Activated naive CD8-positive, alpha-beta T cell treated with anti-CD3 and anti-CD28 coated beads, Interleukin-2, amount 10 ng/mL, durations not matched to agents 7 days and 5 days (primary cell): Measurements from ENCODE around the gene SPG7. TPM values are rescaled to one million over a fixed set of nuclear protein-coding genes. Genes with fewer than 3 reads are reported as not detected.
A peak's percentile ranks its signal among the peaks of the same experiment; 100 is the strongest.

ENCODE experiments used
- ATAC-seq: fragments of 150-1000 bp; cut with Tn5 transposase; one replicate; pipeline ENCODE4 v1.10.0; 2021; ENCODE audit warnings: low read depth, moderate library complexity
- POLR2A ChIA-PET: fragments of 350-600 bp; sonication (Branson Sonifier 250); formaldehyde crosslinking; loops from one replicate; lab custom pipeline; 2021; ENCODE audit warnings: antibody characterized with exemption; lab: Charles Lee
- DNase-seq: peaks from one replicate; pipeline ENCODE4 v3.0.0; 2021
- H3K27ac Mint-ChIP-seq: one replicate; pipeline ENCODE4 v1.8.0; 2022; ENCODE audit warnings: mild to moderate bottlenecking, mixed read lengths
- H3K27me3 Mint-ChIP-seq: one replicate; pipeline ENCODE4 v1.8.0; 2022; ENCODE audit warnings: mild to moderate bottlenecking, moderate library complexity, mixed read lengths
- H3K36me3 Mint-ChIP-seq: one replicate; pipeline ENCODE4 v1.8.0; 2021; ENCODE audit warnings: mild to moderate bottlenecking, mixed read lengths
- H3K4me1 Mint-ChIP-seq: one replicate; pipeline ENCODE4 v1.8.0; 2021; ENCODE audit warnings: mixed read lengths
- H3K4me3 Mint-ChIP-seq: one replicate; pipeline ENCODE4 v1.8.0; 2022; ENCODE audit warnings: mild to moderate bottlenecking, moderate library complexity, mixed read lengths
- H3K9me3 Mint-ChIP-seq: one replicate; pipeline ENCODE4 v1.8.0; 2021; ENCODE audit warnings: mixed read lengths
- total RNA-seq, 2 experiments: library from RNA; stranded (reverse); gene quantifications; one replicate each; pipeline ENCODE4 v1.2.3, GENCODE V29; 2021

The SPG7 gene
- total RNA-seq, 2 experiments from 2014 or later = 112 to 113 TPM

GRCh38 chr16:89476379-89476778, 31.8 kb upstream of the SPG7 start:
- ATAC-seq (peak; percentile 23), DNase-seq (no peak)
- POLR2A ChIA-PET = interaction anchor here (0.7 to 1.0 kb wide), 2 partner anchors 9 to 246 kb away, joined by 4 to 5 read pairs; no protein-coding TSS in a partner anchor

GRCh38 chr16:89476811-89477261, 31.4 kb upstream of the SPG7 start:
- Mint-ChIP-seq H3K27me3 (no peaks in the 10 kb centered on the region), H3K9me3 (no peaks in the 10 kb centered on the region), H3K27ac (peak overlapping the region; percentile 4), H3K4me1 (peaks cover 66% of the 10 kb centered on the region), H3K36me3 (peaks cover 28% of the 10 kb centered on the region), H3K4me3 (peak overlapping the region; percentile 35)
- peak; percentile 45 for ATAC-seq
- no peak for DNase-seq
- POLR2A ChIA-PET = interaction anchor here (0.7 to 1.3 kb wide), 4 partner anchors 10 to 245 kb away, joined by 3 to 5 read pairs (median 4); no protein-coding TSS in a partner anchor

More at GRCh38 chr16:89476379-89476778, 31.8 kb upstream of the SPG7 start:
- no peaks in the 10 kb centered on the region for H3K27me3 Mint-ChIP-seq
- H3K9me3 Mint-ChIP-seq = no peaks in the 10 kb centered on the region
- peaks cover 67% of the 10 kb centered on the region for H3K4me1 Mint-ChIP-seq
- H3K4me3 Mint-ChIP-seq = peak overlapping the region; percentile 32
- H3K36me3 Mint-ChIP-seq = peaks cover 27% of the 10 kb centered on the region
- H3K27ac Mint-ChIP-seq = peak overlapping the region; percentile 4

- Mint-ChIP-seq H3K9me3 (no peaks in the 10 kb centered on the region), H3K36me3 (peaks cover 24% of the 10 kb centered on the region), H3K4me3 (peak overlapping the region; percentile 67), H3K27me3 (no peaks in the 10 kb centered on the region), H3K4me1 (peaks cover 65% of the 10 kb centered on the region), H3K27ac (peak overlapping the region; percentile 39)
- POLR2A ChIA-PET = interaction anchor here (0.6 to 0.7 kb wide), 2 partner anchors 185 to 412 kb away, joined by 3 read pairs; no protein-coding TSS in a partner anchor
- ATAC-seq (peak; percentile 29), DNase-seq (peak; percentile 45)
Measured at GRCh38 chr16:89478576-89479221, 29.5 kb upstream of the SPG7 start.

GRCh38 chr16:89481356-89481955, 26.7 kb upstream of the SPG7 start:
- H3K4me3 Mint-ChIP-seq = no peak overlapping the region
- ATAC-seq = no peak
- H3K4me1 Mint-ChIP-seq = peaks cover 73% of the 10 kb centered on the region
- H3K36me3 Mint-ChIP-seq = peaks cover 19% of the 10 kb centered on the region
- no peaks in the 10 kb centered on the region for H3K27me3 Mint-ChIP-seq
- POLR2A ChIA-PET = no interaction called here
- H3K27ac Mint-ChIP-seq = peak overlapping the region; percentile 35
- no peaks in the 10 kb centered on the region for H3K9me3 Mint-ChIP-seq
- no peak for DNase-seq

- Mint-ChIP-seq H3K4me3 (peak overlapping the region; percentile 57), H3K9me3 (no peaks in the 10 kb centered on the region), H3K4me1 (peaks cover 71% of the 10 kb centered on the region), H3K36me3 (peaks cover 21% of the 10 kb centered on the region), H3K27ac (peak overlapping the region; percentile 49), H3K27me3 (no peaks in the 10 kb centered on the region)
- DNase-seq = no peak
- POLR2A ChIA-PET = interaction anchor here (0.6 kb wide), 1 partner anchor 25 kb away, joined by 7 read pairs; no protein-coding TSS in a partner anchor
- ATAC-seq = no peak
Measured at GRCh38 chr16:89482150-89482816, 25.9 kb upstream of the SPG7 start.

GRCh38 chr16:89482817-89483205, 25.4 kb upstream of the SPG7 start:
- DNase-seq (no peak), ATAC-seq (no peak)
- H3K9me3 Mint-ChIP-seq = no peaks in the 10 kb centered on the region
- H3K36me3 Mint-ChIP-seq = peaks cover 22% of the 10 kb centered on the region
- POLR2A ChIA-PET = interaction anchor here (0.8 to 1.4 kb wide), 2 partner anchors 8 to 11 kb away, joined by 3 to 5 read pairs; no protein-coding TSS in a partner anchor
- peaks cover 73% of the 10 kb centered on the region for H3K4me1 Mint-ChIP-seq
- no peaks in the 10 kb centered on the region for H3K27me3 Mint-ChIP-seq
- peak overlapping the region; percentile 55 for H3K27ac Mint-ChIP-seq
- H3K4me3 Mint-ChIP-seq = peak overlapping the region; percentile 57

GRCh38 chr16:89484041-89484501, 24.1 kb upstream of the SPG7 start:
- Mint-ChIP-seq H3K4me1 (peaks cover 72% of the 10 kb centered on the region), H3K27me3 (no peaks in the 10 kb centered on the region), H3K27ac (peak overlapping the region; percentile 72), H3K4me3 (peak overlapping the region; percentile 76), H3K36me3 (peaks cover 29% of the 10 kb centered on the region), H3K9me3 (no peaks in the 10 kb centered on the region)
- DNase-seq (no peak), ATAC-seq (peak; percentile 46)
- POLR2A ChIA-PET = interaction anchor here (0.6 to 1.6 kb wide), 9 partner anchors 13 to 244 kb away, joined by 3 to 6 read pairs (median 4); partner anchors contain the start of gene SPG7

- peaks cover 70% of the 10 kb centered on the region for H3K4me1 Mint-ChIP-seq
Measured at GRCh38 chr16:89484923-89485679, 23.1 kb upstream of the SPG7 start.

GRCh38 chr16:89485701-89486246, 22.4 kb upstream of the SPG7 start:
- H3K27ac Mint-ChIP-seq = peak overlapping the region; percentile 72

More at GRCh38 chr16:89484923-89485679, 23.1 kb upstream of the SPG7 start:
- no peak for DNase-seq
- POLR2A ChIA-PET = interaction anchor here (0.7 to 1.6 kb wide), 11 partner anchors 12 to 215 kb away, joined by 3 to 6 read pairs (median 3); partner anchors contain the start of gene SPG7
- ATAC-seq = no peak
- Mint-ChIP-seq H3K27me3 (no peaks in the 10 kb centered on the region), H3K9me3 (no peaks in the 10 kb centered on the region), H3K36me3 (peaks cover 30% of the 10 kb centered on the region), H3K27ac (peak overlapping the region; percentile 72), H3K4me3 (peak overlapping the region; percentile 76)

GRCh38 chr16:89489040-89489897, 18.9 kb upstream of the SPG7 start:
- DNase-seq = peak; percentile 80
- peak; percentile 34 for ATAC-seq
- Mint-ChIP-seq H3K36me3 (peaks cover 14% of the 10 kb centered on the region), H3K4me3 (peak overlapping the region; percentile 92), H3K27ac (peak overlapping the region; percentile 95), H3K27me3 (no peaks in the 10 kb centered on the region), H3K4me1 (peaks cover 51% of the 10 kb centered on the region), H3K9me3 (no peaks in the 10 kb centered on the region)
- POLR2A ChIA-PET = interaction anchor here (0.6 to 5.9 kb wide), 20 partner anchors 12 to 384 kb away, joined by 3 to 88 read pairs (median 4); partner anchors contain the start of genes SPG7 and TCF25

More at GRCh38 chr16:89485701-89486246, 22.4 kb upstream of the SPG7 start:
- POLR2A ChIA-PET = interaction anchor here (0.6 to 1.5 kb wide), 9 partner anchors 13 to 214 kb away, joined by 3 to 6 read pairs (median 3); partner anchors contain the start of gene SPG7
- Mint-ChIP-seq H3K27me3 (no peaks in the 10 kb centered on the region), H3K4me3 (peak overlapping the region; percentile 76), H3K4me1 (peaks cover 67% of the 10 kb centered on the region), H3K36me3 (peaks cover 30% of the 10 kb centered on the region), H3K9me3 (no peaks in the 10 kb centered on the region)
- no peak for ATAC-seq
- DNase-seq = no peak

GRCh38 chr16:89489898-89490438, 18.2 kb upstream of the SPG7 start:
- DNase-seq (no peak), ATAC-seq (no peak)
- Mint-ChIP-seq H3K4me1 (peaks cover 44% of the 10 kb centered on the region), H3K27me3 (no peaks in the 10 kb centered on the region), H3K9me3 (no peaks in the 10 kb centered on the region), H3K27ac (no peak overlapping the region), H3K36me3 (peaks cover 14% of the 10 kb centered on the region), H3K4me3 (no peak overlapping the region)
- POLR2A ChIA-PET = interaction anchor here (0.8 to 5.9 kb wide), 11 partner anchors 17 to 174 kb away, joined by 3 to 88 read pairs (median 7); partner anchors contain the start of gene SPG7
